Activated naive CD8-positive, alpha-beta T cell treated with anti-CD3 and anti-CD28 coated beads, Interleukin-2, amount 50 U/mL, for 24 hours (primary cell): ENCODE data around the gene ARHGEF17.

Source experiments
- ATAC-seq: fragments of 150-1000 bp; cut with Tn5 transposase; one replicate; pipeline ENCODE4 v1.10.0; 2021
- DNase-seq: peaks from one replicate; pipeline ENCODE4 v3.0.0; 2021
- H3K27ac Mint-ChIP-seq: one replicate; pipeline ENCODE4 v1.8.0; 2021; ENCODE audit warnings: mild to moderate bottlenecking, mixed read lengths
- H3K27me3 Mint-ChIP-seq: one replicate; pipeline ENCODE4 v1.8.0; 2021; ENCODE audit warnings: mixed read lengths
- H3K36me3 Mint-ChIP-seq: one replicate; pipeline ENCODE4 v1.8.0; 2021; ENCODE audit warnings: low read depth, mixed read lengths
- H3K4me1 Mint-ChIP-seq: one replicate; pipeline ENCODE4 v1.8.0; 2021; ENCODE audit warnings: mixed read lengths
- H3K4me3 Mint-ChIP-seq: one replicate; pipeline ENCODE4 v1.8.0; 2021; ENCODE audit warnings: mild to moderate bottlenecking, moderate library complexity, mixed read lengths
- H3K9me3 Mint-ChIP-seq: one replicate; pipeline ENCODE4 v1.8.0; 2021; ENCODE audit warnings: mixed read lengths

The ARHGEF17 gene

DNA sequence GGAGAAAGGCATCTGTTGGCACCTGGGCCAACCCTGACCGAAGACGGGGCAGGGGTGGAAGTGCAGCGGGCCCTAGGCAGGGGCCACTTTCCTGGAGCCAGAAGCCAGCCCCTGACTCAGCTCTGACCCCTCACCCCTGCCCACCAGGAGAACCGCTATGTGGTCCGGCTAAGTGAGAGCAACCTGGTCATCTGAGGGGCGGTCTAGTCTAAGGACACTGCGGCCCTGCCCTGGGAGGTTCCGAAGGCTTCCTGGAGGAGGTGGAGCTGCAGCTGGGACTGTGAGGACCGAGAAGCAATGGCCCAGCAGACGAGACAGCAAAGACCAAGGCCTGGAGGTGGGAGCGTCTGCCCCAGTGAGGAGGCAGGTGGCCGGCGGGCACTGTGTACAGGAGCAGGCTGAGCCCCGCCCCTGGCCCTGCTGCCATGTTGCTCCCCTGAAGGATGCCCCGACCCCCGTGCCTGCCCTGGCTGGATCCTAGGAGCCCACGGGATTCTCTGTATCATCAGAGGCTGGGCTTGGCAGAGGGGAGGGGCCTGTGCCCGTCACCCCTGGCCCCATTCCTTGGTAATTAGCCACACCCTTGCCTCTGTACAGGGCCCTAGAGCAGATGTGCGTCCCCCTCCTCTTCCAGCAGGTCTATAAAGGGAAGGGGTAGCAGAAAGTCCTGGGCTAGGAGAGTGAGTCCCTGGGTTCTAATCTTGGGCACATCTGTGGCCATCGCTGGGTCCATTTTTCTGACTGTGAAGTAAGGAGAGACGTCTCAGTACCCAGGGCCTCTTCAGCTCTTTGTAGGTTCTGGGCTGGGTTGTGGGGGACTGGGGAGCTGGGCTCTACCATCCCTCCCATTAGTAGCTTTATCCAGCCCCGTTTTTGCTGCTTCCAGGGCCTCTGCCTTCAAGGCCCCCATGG, 87.5 kb downstream of the ARHGEF17 start:
- no peaks in the 10 kb centered on the region for H3K27me3 Mint-ChIP-seq
- H3K27ac Mint-ChIP-seq: no peak overlapping the region
- peaks cover 17% of the 10 kb centered on the region for H3K36me3 Mint-ChIP-seq
- H3K9me3 Mint-ChIP-seq: no peaks in the 10 kb centered on the region
- no peak overlapping the region for H3K4me3 Mint-ChIP-seq
- DNase-seq (no peak), ATAC-seq (no peak)
- H3K4me1 Mint-ChIP-seq: peaks cover 1% of the 10 kb centered on the region

DNA sequence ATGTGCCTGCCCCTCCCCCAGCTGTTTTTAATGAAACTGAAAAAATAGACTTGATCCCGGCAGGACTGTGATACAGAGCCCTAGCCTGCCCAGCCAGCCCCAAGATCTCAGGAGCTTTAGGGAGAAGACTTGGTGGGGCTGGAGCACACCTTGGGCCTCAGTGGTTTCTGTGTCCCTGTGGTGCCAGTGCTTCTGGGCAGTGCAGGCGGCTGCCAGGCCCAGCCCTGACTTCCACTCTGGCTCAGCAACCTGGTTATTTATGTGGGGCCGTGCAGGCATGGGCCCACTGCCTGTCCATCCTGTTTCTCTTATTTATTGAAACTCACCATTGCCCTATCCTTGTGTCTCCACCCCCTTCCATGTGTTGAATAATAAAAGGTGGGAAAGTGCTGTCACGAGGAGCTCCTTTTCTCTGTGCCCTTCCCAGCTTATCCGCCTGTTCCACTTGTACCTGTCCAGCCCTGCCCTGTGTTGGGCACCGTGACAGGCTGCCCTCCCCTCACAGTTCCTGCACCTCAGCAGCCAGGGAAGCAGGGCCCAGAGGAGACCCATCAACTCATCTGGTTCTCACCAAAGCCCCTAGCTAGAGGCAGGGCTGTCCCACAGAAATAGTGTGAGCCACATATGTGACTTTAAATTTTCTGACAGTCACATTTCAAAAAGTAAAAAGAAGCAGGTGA, 88.3 kb downstream of the ARHGEF17 start:
- no peaks in the 10 kb centered on the region for H3K27me3 Mint-ChIP-seq

DNA sequence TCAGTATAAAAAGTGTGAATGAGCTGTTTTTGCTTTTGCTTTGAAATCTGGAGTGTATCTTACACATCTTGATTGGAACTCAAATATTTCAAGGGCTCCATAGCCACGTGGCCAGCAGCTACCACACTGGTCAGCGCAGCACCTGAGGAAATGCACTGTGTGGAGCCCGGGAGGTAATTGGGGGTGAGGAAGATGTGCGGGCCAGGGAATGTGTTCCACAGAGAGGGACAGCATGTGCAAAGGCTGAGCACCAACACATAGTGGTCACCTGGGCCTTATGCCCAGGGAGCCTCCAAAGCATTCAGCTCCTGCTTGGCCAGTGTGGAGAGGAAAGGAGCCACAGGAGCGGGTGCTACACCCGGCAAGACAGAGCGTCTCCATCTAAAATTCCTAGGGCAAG, 88.9 kb downstream of the ARHGEF17 start:
- peaks cover 1% of the 10 kb centered on the region for H3K4me1 Mint-ChIP-seq
- no peaks in the 10 kb centered on the region for H3K27me3 Mint-ChIP-seq
- H3K9me3 Mint-ChIP-seq: no peaks in the 10 kb centered on the region
- H3K4me3 Mint-ChIP-seq: no peak overlapping the region
- no peak overlapping the region for H3K27ac Mint-ChIP-seq
- no peak for DNase-seq
- no peak for ATAC-seq
- peaks cover 17% of the 10 kb centered on the region for H3K36me3 Mint-ChIP-seq

More for the DNA sequence above, 88.3 kb downstream of the ARHGEF17 start:
- DNase-seq (no peak), ATAC-seq (no peak)
- Mint-ChIP-seq H3K27ac (no peak overlapping the region), H3K4me1 (peaks cover 1% of the 10 kb centered on the region), H3K4me3 (no peak overlapping the region), H3K9me3 (no peaks in the 10 kb centered on the region), H3K36me3 (peaks cover 17% of the 10 kb centered on the region)

DNA sequence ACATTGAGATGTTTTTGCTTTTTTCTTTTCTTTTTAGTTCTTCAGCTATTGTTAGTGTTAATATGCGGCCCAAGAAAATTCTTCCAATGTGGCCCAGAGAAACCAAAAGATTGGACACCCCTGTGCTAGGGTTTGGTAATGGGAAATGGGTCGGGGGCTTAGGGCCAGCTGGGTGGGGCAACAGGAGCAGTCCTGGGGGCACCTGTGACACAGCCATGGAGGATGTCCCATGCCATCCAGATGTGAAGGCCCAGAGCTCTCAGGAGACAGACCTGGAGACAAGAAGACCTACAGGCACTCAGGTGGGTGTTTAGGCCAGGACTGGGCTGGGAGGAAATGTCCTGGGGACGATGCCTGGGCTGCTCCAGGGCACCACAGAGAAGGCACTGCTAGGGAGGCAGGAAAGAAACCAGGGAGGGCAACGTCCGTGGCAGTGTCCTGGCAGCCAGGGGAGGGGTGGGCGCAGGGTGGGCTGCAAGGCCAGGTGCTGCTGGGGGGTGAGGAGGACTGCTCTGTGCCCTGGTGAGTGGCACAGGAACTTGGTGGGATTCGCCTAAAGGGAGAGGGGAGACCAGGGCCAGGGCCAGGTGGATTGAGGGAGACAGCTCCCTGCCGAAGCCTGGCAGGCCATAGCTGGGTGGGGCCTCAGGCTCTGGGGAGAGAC, 89.5 kb downstream of the ARHGEF17 start:
- H3K4me3 Mint-ChIP-seq: no peak overlapping the region
- ATAC-seq: no peak
- H3K4me1 Mint-ChIP-seq: peaks cover 1% of the 10 kb centered on the region
- H3K27me3 Mint-ChIP-seq: no peaks in the 10 kb centered on the region
- DNase-seq: no peak
- no peak overlapping the region for H3K27ac Mint-ChIP-seq
- no peaks in the 10 kb centered on the region for H3K9me3 Mint-ChIP-seq
- H3K36me3 Mint-ChIP-seq: peaks cover 15% of the 10 kb centered on the region

DNA sequence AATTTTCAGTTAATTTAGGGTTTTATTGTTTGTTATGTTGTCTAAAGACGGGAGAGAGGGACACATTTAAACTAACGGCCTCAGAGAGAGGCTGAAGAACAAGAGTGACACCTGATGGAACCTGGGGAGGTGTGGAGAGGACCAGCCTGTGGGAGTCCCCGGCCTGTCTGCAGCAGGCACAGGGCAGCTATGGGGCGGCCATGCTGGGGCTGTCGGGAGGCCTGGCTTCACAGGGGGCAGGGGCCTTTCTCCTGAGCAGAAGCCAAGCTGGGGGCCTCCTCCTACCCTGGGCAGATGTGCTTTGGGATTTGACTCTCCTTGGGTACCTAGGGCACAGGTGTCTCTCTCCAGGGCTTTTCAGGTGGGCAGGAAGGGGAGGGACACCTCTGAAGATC, 90.1 kb downstream of the ARHGEF17 start:
- no peak overlapping the region for H3K27ac Mint-ChIP-seq
- no peak for DNase-seq
- no peaks in the 10 kb centered on the region for H3K9me3 Mint-ChIP-seq
- peaks cover 15% of the 10 kb centered on the region for H3K36me3 Mint-ChIP-seq
- H3K4me3 Mint-ChIP-seq: no peak overlapping the region
- H3K27me3 Mint-ChIP-seq: no peaks in the 10 kb centered on the region
- peaks cover 3% of the 10 kb centered on the region for H3K4me1 Mint-ChIP-seq
- no peak for ATAC-seq

GRCh38 chr11:73398721-73399120, 90.6 kb downstream of the ARHGEF17 start:
- Mint-ChIP-seq H3K4me3 (no peak overlapping the region), H3K27ac (no peak overlapping the region), H3K9me3 (no peaks in the 10 kb centered on the region), H3K27me3 (no peaks in the 10 kb centered on the region), H3K36me3 (peaks cover 15% of the 10 kb centered on the region), H3K4me1 (peaks cover 3% of the 10 kb centered on the region)
- no peak for ATAC-seq
- DNase-seq: no peak

DNA sequence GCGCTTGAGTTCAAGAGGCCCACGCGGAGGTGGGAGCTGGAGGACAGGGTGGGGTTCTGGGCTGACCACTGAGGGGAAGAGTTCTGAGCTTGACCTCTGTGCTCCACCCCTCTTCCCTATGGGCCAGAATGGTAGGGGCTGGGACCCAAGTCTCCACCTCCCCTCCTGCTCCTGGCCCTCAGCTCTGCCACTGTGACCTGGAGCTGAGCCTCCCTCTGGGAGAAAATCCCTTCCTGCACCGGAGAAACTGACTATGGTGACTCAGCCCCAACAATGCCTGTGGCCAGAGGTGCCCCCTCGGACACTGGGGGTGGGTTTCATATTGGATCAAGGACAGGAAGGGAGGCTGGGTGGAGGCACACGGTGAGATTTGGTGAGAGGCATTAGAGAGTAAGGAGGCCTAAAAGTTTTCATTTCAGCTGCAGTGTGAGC, 91.1 kb downstream of the ARHGEF17 start:
- Mint-ChIP-seq H3K4me3 (no peak overlapping the region), H3K9me3 (no peaks in the 10 kb centered on the region), H3K27me3 (no peaks in the 10 kb centered on the region), H3K36me3 (peaks cover 15% of the 10 kb centered on the region), H3K4me1 (peaks cover 3% of the 10 kb centered on the region), H3K27ac (peak overlapping the region; percentile 77)
- no peak for DNase-seq
- ATAC-seq: no peak

DNA sequence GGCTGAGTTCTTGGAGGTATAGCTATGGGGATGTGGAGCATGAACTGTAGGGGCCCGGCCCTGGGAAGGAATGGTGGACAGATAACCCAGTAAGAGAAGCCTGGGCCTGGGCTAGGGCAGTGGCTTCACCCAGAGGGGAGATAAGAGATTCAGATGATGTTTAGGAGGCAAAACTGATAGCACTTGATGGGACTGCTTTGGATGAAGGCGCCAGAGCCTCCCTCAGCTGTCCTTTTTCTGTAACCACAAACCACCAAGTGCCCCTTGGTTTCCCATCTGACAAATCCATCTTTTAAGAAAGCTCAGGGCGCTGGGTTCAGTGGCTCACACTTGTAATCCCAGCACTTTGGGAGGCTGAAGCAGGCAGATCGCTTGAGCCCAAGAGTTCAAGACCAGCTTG, 91.6 kb downstream of the ARHGEF17 start:
- peaks cover 15% of the 10 kb centered on the region for H3K36me3 Mint-ChIP-seq
- peaks cover 3% of the 10 kb centered on the region for H3K4me1 Mint-ChIP-seq
- no peak overlapping the region for H3K4me3 Mint-ChIP-seq
- ATAC-seq: no peak
- DNase-seq: no peak
- H3K9me3 Mint-ChIP-seq: no peaks in the 10 kb centered on the region
- no peaks in the 10 kb centered on the region for H3K27me3 Mint-ChIP-seq
- H3K27ac Mint-ChIP-seq: peak overlapping the region; percentile 77

DNA sequence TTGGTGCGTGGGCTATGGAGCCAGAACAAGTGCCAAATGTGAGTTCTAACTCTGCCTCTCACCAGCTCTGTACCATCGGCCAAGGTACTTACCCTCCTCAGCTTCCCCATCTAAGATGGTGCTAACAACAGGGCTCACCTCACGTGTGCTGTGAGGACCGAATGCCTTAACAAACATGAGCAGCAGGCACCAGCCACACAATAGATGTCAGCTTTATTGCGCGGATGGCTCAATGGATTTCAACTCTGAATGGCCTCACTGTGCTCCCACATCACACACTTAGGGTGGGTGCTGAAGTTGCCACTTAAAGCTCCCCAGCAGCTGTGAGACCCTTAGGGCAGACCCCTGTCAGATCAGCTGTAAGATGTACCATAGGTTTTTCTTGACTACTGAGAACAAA, 92.2 kb downstream of the ARHGEF17 start:
- H3K36me3 Mint-ChIP-seq: peaks cover 15% of the 10 kb centered on the region
- ATAC-seq (no peak), DNase-seq (no peak)
- no peaks in the 10 kb centered on the region for H3K27me3 Mint-ChIP-seq
- H3K27ac Mint-ChIP-seq: no peak overlapping the region
- H3K9me3 Mint-ChIP-seq: no peaks in the 10 kb centered on the region
- peaks cover 3% of the 10 kb centered on the region for H3K4me1 Mint-ChIP-seq
- no peak overlapping the region for H3K4me3 Mint-ChIP-seq

DNA sequence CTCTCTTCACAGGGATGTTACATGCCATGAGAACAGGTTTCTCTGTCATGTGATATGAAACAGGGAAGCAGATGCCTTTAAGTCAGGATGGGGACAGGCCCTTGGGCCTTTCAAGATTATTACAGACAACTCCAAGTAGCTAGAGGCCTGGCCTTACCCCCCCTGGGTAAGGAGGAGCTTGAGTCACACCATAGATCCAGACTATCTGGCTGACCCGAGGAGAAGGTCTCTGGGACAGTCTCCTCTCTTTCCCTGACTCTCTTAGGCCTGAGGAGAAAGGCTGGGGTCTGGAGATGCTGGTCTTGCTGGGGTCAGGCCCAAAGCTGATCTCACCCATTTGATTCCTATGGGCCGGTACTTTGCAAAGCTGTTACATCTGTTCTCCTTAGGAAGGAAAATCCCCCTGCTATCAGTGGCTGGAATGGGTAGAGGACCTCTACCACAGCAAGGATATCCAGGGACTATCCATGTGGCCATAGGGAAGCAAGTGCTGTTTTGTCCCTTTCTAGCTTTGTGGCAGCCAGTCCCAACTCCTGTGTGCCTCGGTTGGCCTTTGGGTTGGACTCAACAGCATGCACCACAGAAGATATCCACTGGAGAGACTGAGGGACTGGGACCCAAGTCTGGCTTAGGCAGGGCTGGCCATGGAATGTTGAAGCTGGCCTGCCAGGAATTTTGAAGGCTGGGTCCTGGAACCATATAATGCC, 93.3 kb downstream of the ARHGEF17 start:
- Mint-ChIP-seq H3K27ac (no peak overlapping the region), H3K36me3 (peaks cover 13% of the 10 kb centered on the region), H3K27me3 (no peaks in the 10 kb centered on the region), H3K4me3 (no peak overlapping the region), H3K9me3 (no peaks in the 10 kb centered on the region), H3K4me1 (peaks cover 3% of the 10 kb centered on the region)
- ATAC-seq: no peak
- no peak for DNase-seq

GRCh38 chr11:73401924-73402833, 94.1 kb downstream of the ARHGEF17 start:
- Mint-ChIP-seq H3K4me1 (peaks cover 3% of the 10 kb centered on the region), H3K27ac (no peak overlapping the region), H3K9me3 (no peaks in the 10 kb centered on the region), H3K36me3 (peaks cover 6% of the 10 kb centered on the region), H3K4me3 (no peak overlapping the region), H3K27me3 (no peaks in the 10 kb centered on the region)
- ATAC-seq: no peak
- no peak for DNase-seq

DNA sequence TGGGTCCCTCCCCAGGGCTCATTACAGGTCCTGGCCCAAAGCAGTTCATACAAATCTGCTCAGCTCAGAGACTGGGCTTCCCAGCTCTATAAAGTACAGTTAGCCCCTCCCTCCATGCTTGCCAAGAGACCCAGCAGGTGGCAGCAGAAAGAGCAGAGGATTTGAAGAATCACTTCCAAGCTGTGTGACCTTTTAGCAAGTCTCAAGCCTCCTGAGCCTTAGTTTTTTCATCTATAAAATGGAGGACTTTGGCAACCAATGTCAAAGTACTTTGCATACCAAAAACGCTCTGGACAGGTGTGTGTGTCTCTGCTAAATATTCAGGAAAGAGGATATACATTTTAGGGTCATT, 94.7 kb downstream of the ARHGEF17 start:
- Mint-ChIP-seq H3K27ac (no peak overlapping the region), H3K4me1 (peaks cover 3% of the 10 kb centered on the region), H3K9me3 (no peaks in the 10 kb centered on the region), H3K27me3 (no peaks in the 10 kb centered on the region), H3K36me3 (peaks cover 3% of the 10 kb centered on the region), H3K4me3 (no peak overlapping the region)
- ATAC-seq: peak; percentile 27
- no peak for DNase-seq

DNA sequence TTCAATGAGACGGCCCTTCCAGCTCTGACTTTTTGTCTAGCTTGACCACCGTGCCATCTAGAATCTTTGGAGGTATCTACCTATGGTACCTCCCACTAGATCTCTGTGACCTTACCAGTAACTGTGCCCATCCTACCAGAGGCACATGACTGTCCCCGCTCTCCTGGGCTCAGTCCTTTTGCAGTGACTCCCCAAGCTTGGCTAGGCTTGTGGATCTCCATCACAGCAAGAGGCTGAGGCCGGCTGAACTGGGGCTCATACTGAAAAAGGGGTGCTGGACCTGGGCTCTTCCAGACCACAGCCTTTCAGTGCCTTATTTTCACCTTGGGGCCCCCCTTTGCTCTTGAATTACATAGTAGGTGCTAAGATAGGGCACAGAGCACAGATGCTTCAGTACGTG, 95.5 kb downstream of the ARHGEF17 start:
- Mint-ChIP-seq H3K27ac (no peak overlapping the region), H3K36me3 (no peaks in the 10 kb centered on the region), H3K9me3 (no peaks in the 10 kb centered on the region), H3K4me3 (no peak overlapping the region), H3K4me1 (peaks cover 3% of the 10 kb centered on the region), H3K27me3 (no peaks in the 10 kb centered on the region)
- ATAC-seq (no peak), DNase-seq (no peak)

DNA sequence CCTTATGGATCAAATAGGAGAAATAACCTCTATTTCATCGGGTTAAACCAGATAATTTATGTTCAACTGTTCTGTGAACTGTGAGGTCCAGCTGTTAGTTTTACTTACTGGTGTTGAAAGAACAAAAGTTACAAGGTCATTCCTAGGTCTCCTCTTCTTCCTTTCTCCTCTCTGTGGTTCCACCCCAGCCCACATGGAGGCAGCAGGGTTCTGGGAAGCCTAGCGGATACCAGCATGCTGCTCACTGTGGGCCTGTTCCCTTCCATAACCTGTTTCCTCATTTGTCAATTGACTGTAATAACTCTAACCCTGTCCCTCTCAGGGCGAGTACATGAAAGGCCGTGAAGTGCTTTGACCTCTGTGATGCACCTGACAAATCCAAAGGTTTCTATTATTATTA, 96.0 kb downstream of the ARHGEF17 start:
- peak overlapping the region; percentile 12 for H3K27ac Mint-ChIP-seq
- H3K4me3 Mint-ChIP-seq: no peak overlapping the region

More for the DNA sequence above, 96.0 kb downstream of the ARHGEF17 start:
- ATAC-seq (no peak), DNase-seq (no peak)
- Mint-ChIP-seq H3K36me3 (no peaks in the 10 kb centered on the region), H3K27me3 (no peaks in the 10 kb centered on the region), H3K9me3 (no peaks in the 10 kb centered on the region), H3K4me1 (peaks cover 3% of the 10 kb centered on the region)
